Smooth muscle cell of the brain vasculature (primary cell): ENCODE results near the gene PEX16.

Experiments used
- DNase-seq: peaks from one replicate; pipeline ENCODE4 v3.0.0-alpha.2; 2012; ENCODE audit warnings: low read depth, low spot score

Gene PEX16

DNA sequence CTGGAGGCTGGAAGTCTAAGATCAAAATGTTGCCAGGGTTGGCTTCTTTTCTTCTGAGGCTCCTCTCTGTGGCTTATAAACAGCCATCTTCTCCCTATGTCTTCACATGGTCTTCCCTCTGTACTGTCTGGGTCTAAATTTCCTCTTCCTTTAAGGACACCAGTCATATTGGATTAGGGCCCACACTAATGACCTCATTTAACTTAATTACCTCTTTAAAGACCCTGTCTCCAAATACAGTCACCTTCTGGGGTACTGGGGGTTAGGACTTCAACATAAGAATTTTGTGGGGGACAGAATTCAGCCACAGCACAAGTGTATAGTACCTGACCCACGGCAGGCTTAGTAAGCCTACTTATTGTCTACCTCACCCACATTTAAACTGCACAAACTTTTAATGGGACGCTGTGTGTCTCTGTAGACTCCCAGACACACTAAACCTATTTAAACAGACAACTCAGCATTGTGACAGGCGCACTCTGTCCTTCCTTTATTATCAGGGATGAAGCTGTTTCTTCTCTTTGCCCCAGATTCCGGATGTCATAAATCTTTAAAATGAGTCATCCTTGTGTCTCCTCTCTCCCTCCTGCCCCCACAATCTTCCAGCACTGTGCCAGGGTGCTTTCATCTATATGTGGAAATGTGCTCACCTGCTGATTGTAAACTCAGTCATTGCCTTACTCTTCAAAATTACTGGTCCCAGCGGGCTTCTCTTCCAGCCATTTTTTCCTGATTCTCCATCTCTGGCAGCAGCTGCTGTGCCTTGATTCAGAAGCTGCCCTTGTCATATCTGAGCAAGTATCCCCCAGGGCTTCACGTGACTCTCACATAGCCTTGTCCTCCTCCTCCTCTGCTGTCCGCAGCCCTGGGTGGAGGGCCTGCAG lies 37.6 kb downstream of the PEX16 start:
- no peak for DNase-seq

DNA sequence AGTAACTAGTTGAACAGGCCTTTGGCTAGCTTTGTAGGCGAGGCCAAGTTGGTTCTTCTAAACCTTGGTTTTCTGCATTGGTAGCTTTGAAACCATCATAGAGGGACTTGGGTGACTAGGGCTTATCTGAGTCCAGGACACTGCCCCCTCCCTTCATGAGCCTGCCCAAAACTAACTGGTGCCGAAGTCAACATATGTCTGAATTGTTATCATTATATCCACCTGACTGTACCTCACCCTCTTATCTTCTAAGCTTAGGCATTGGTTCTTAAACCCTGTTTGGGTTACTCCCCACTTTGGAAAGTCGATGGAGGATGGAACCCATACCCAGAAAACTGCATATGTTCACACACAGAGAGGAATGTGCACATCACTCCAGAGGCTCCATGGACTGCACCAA lies 39.8 kb downstream of the PEX16 start:
- DNase-seq, result no peak

DNA sequence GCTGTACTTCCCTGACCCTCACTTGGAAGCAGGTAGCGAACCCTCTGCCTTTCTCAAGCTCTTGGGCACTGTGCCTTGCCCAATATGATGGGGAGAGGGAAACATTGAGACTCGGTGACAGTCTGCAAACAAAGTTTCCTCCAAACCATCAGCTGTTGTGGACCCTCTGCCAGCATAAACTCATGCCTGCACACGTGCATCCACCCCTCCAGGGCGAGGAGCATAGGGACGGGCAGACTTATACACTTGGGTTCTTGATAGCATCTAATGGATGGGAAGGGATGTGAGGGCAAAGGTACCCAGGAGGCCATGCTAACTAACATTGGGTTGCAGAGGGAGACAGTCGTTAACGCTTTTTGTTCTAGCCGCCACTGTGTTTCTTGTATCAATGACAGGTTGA lies 40.5 kb downstream of the PEX16 start:
- DNase-seq, result no peak

DNA sequence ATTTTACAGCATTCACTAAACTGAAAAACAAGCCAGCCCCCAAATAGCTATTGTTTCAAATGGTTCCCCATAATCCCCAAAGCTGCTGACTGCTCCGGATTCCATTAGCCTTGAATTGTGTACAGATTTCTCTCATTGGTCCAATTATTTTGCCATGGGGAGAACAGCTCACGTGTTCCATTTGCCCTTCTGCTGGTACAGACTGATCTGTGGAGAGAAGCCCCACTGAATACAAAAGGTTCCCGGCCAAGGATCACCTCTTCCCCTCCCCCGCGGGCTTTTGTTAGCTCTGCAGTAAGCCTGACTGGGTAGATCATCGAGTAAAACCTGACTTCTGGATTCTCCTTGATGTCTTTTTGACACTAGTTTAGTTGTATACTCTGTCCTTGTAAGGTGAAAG lies 41.3 kb downstream of the PEX16 start:
- no peak for DNase-seq

DNA sequence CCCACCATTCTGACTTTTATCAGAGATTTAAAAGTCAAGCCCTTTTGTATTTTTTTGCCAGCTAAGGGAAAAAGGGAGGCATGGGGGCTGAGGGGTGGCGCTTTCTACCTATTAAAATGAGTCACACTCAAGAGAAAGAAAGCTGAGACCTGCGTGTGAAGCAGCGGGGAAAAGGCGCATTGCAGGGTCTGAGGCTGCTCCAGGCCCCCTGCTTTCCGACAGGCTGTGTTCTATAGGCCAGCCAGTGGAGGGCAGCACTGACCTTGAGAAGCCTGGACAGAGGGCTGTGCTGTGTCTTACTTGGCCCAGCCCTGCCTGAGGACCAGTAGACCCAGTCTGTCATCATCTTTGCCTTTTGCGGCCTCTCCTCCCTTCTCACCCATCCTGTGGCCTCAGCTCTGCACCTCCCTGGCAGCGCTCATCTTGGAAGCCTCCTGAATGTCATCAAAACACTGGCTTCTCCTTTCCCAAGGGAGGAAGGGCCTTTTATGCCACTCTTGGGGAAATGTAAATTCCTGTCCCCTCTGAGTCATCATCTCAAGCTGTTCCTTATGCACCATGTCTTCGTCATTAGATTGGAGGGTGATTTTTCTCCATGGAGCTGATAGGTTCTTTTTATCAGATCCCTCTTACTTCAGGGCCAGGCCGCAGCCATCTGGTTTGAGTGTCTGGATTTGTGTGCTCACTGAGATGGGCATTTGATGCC lies 44.9 kb downstream of the PEX16 start:
- no peak for DNase-seq

DNA sequence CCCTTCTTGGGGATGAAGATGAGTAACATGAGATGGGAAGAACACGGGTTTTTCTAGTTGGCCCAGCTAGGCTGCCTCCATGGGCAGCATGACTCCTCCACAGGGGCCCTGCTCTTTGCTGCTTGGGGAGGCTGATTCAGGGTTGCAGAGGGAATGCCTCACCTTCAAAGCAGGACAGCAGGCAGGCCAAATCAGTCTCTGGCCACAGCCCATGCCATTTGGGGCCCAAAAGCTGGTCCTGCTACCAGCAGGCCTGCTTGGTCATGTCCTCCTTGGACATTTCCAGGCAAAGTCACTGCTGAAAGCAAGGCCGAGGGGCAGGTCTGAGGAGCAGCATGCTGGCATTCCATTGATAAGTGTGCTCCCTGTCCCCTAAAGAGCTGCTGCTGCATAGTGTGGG lies 46.0 kb downstream of the PEX16 start:
- DNase-seq, result no peak

DNA sequence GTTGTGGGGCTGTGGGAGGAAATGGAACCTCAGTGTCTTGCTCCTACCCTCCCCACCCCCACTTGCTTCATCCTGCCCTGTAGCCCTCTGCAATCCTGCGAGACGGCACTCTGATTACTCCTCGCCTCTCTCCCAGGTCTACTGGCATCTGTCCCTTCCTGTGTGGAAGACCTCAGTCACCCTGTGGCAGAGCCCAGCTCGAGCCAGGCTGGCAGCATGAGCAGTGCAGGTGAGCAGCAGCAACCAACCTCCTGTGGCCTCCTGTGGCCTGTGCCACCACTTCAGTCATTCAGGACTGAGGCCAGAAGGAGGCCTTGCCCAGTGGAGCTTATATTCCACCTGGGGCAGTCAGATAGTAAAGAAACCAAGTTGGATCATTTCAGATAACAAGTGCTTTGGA lies 47.0 kb downstream of the PEX16 start:
- no peak for DNase-seq

DNA sequence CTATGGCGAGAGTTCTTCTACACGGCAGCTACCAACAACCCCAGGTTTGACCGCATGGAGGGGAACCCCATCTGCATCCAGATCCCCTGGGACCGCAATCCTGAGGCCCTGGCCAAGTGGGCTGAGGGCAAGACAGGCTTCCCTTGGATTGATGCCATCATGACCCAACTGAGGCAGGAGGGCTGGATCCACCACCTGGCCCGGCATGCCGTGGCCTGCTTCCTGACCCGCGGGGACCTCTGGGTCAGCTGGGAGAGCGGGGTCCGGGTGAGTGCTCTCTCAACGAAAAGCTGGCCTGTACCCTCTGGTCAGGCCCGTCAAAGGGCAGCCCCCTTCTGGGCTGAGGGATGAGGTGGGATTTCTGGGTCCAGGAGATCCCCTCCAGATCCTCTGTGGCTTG lies 48.1 kb downstream of the PEX16 start:
- DNase-seq, result no peak

DNA sequence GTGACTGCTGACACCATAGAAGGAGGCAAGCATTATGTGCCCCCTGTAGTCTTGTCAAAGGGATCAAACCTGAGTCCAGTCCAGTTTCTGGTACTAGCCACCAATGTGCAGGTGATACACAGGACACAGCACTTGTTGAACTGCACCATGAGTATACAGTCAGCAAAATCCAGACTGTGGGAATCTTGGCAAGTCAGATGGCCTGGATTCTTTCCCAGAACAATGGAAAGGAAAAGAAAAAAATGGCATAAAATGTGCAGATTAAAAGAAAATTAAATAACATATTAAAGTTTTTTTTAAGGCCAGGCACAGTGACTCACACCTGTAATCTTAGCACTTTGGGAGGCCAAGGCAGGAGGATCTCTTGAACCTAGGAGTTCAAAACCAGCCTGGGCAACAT lies 53.6 kb downstream of the PEX16 start:
- no peak for DNase-seq

DNA sequence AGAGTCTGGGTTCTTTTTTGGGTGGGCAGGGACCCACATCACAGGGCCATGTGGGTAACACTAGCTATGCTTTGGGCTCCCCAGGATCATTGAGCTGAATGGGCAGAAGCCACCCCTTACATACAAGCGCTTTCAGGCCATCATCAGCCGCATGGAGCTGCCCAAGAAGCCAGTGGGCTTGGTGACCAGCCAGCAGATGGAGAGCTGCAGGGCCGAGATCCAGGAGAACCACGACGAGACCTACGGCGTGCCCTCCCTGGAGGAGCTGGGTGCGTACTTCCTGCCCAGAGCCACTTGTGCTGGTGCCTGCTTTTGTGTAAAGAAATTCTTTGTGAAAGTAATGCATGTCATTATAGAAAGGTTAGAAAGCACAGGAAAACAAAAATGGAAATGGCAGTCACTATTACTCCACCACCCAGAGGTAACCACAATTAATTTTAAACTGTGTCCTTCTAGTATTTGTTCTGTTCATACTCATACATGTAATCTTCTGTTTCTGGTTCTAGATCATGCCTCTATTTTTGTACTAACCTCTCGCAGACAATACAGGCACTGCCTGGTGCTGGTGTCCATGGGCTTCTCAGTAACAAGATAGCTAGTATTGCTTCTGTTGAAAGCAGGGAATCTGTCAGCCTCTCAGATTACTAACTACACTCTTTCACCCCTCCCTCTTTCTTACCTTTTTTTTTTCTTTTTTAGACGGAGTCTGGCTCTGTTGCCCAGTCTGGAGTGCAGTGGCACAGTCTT lies 56.7 kb downstream of the PEX16 start:
- no peak for DNase-seq

DNA sequence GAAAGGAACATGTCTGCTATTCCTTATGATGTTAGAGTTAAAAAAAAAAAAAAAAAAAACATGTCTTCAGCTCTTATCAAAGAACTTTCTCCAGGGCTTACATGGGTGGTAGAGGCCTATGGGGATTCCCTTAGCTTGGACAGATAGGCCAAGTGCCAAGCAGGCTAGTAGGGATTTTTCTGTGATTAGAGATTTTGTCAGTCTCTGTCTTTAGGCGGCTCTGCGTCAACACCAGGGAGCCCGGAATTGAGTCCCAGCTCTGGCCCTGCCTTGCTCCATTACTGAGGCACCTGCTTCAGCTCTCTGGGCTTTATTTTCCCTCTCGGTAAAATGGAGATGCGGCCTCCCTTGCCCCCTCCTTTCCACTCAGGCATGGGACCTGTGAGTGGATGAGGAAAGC lies 57.3 kb downstream of the PEX16 start:
- no peak for DNase-seq
